Embryonic facial prominence (tissue), 1 donor: Measurements from ENCODE around the gene NGFR.

ENCODE experiments used
- DNase-seq: peaks from one replicate; pipeline ENCODE4 v3.0.0-alpha.2; 2016; ENCODE audit errors: extremely low spot score

The NGFR gene

DNA sequence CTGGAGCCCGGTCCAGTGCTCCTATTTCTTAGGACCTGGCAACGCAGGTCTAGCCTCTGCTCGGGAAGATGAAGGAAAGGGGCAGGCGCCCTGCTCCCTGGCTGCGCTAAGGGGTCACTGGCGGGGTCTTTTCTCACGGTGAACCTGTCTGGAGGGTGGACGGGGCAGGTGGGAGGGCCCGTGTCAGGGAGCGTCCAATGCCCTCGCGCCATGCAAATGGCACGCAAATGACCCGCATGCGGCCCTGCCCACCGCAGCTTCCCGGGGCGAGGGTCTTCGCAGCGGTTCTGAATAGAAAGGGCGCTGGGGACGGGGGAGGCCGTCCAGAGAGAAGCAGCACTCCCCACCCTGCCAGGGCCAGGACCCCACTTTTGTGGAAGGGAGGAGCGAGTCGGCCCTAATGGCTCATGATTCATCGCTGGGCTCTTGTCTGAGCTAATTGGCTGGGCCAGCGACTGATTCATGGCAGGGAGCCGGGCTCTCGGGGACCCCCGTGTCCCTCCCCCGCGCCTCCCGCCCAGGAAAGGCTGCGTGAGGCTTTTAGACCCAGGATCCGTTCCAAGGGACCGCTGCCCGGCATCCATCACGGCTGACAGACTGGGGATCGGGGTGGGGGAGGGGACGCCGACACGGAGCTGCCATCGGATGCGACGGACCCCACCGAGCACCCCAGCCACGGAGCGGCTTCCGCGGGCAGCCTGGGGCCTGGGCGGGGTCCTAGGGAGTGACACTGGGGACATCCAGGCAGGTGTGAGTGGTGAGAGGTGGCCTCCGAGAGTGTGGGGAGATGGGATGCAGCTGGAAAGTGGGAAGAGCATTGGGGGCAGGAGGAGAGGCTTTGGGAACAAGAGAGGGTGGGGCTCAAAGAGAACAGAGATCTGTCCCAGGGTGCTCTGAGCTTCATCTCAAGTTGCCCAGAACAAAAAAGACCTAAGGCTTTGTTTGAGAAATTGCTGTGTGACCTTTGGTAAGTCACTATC is 25.0 kb upstream of the NGFR start:
- no peak for DNase-seq

DNA sequence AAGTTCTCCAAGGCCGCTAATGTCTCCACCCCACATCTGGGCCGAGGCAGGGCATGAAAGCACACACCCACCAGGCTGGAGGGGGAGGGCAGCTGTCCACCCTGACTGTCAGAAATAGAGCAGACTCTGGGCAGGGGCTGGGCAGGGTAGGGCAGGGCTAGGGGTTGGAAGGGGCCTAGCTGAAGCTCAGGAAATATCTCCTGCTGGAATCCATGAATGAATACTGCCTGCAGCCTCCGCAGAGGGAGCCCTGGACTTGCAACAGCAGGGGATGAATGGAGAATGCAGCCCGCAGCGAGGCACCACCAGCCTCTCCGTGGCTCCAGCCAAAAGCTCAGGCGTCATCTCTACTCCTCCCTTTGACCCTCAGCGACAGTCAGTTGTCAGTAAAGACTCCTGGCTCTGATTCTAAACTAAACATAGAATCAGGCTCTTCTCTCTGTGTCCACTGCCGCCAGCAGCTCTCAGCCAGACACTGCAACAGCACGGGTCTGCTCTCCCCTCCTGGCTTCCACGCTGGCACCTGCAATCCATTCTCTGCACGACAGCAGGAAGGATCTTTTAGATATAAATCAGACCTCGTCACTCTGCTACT is 23.9 kb upstream of the NGFR start:
- DNase-seq = no peak

DNA sequence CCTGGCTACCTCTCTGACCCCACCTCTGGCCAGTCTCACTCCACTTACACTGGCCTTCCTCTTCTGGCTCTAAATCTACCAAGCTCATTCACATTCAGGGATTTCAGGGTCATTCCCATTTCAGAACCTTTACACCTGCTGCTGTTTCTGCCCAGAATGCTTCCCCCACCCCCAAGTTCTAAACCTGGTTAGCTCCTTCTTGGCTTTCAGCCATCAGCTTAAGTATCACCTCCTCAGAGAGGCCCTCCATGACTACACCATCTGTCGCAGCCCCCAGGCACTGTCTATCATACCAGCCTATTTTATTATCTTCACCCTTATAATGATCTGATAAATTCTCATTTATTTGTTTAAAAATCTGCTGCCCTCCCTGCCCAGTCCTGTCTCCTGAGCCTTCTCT is 23.3 kb upstream of the NGFR start:
- DNase-seq = no peak

DNA sequence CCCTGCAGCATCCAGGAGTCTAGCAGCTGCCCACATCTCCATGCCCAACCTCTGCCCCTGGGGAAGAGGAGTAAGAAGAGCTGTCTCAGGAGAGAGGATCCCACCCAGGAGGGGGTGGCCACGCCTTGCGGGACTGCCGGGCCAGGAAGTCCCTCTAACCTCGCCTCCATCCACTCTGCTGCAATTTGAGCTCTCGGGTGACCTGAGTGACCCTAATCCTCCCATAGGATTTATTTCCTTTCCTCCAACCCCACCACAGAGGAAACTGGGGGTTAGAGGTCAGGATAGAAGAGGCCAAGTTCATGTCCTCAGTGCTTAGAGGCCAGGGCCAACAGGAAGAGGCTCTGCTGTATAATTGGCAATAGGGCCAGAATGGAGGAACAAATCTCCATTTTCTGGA is 22.6 kb upstream of the NGFR start:
- no peak for DNase-seq

DNA sequence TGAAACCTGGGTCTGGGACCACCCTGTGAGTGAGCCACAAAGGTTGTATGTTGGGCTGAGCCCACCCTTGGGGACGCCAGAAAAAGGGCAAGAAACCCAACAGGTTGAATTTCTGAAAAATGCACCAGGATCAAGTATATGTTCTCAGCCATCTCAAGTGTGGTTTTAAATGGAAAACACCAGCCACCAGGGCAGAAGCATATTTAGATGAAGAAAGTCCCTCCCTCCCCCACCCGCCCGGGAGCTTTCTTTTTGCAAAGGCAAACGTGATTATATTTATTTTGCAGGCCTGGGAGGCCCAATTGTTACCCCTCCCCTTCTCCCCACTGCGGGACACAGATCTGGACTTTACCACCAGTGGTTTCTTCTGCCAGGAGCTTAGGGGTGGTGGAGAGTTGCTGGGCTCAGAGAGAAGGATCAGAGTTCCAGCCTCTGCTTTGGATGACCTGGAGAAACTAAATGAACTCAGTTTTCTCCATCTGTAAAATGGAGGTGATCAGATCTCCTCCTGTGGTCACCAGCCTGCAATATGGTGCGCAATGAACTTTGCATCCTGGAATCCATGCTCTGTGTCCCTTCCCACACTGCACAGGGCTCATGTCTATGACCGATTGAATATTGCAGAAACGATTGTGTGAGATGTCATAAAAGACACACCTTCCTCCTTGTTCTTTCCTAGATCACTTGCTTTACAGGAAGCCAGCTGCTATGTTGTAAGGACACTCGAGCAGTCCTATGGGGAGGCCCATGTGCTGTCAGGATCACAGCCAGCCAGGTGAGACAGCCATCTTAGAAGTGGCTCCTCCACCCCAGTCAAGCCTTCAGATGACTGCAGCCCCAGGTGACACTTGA is 21.0 kb upstream of the NGFR start:
- DNase-seq = no peak

DNA sequence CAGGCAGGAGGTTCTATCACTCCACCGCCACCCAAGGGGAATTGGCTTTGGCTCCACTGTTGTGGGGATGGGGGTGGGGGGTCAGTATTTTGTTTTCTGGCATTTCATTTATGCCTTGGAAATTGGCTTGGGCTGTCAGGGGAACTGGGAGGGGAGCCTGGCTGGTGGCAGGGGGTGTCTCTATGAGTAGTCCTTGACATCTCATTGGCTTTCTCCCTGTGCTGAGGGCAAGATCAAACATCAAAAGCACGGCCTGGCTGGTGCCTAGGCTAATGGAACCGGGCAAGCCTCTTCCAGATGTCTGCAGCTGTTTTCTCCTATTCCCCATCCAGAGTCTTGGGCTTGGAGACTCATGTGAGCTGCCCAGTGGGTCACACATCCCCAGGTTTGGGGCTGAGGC is 17.4 kb upstream of the NGFR start:
- no peak for DNase-seq

DNA sequence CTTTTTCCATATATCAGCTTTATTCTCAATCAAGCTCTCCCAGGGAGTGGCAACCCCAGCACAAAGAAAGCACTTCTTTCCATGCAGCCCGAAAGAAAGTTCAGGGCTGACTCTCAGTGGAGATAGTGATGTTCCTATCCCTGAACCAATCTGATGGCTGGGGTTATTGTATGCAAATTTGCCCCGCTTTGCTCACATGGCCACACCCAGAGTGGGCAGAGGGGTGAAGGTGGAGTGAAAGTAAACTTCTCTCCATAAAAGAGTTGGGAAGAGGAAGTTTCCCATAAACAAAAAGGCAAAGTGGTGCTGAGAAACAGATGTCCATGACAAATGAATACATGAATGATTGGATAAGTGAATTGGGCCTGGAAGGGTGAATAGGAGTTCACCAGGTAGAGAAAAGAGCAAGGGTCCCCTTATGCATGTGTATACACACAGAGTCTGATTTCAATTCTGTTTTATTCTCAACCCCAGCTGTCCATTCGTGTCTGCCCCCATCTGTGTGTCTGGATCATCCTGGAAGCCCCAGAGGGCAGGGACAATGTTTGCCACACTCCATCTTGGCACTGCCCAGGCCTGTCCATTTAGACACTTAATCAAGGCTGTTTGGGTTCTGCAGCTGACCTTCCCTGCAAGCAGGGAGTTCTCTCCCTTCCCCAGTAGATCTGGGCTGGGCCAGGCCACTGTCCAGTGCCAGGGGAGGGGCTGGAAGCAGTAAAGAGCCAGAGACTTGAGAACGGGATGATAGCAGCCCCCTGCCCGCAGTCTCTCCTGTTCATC is 14.1 kb upstream of the NGFR start:
- no peak for DNase-seq

DNA sequence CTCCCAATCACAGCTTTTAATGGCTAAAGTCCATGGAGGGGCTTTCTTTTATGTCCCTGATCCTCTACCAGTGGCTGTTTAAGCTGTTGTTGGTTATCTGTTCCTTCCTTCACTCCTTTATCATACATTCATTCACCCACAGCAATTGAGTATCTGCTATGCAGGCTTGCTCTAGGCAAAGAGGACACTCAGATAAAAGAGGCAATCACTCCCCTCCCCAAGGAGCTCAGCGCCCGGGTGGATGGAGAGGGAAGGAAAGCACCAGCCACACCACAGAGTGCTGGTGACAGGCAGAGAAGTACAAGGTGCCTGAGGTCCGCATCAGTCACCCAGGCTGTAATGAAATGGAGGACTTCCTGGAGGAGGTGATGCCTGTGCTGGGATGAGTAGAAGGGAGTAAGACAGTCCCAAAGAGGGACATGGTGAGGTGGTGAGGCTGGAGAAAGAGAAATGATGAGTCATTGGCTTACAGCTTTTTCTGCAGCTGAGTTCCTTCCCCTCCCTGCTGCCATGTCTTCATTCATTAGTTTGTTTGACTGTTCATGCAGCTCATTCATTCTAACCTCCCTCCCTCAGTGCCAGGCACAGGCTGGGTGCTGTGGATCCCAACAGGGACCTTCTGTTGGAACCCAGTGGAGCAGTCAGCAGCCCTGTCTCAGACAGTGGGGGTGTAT is 12.8 kb upstream of the NGFR start:
- DNase-seq = no peak

DNA sequence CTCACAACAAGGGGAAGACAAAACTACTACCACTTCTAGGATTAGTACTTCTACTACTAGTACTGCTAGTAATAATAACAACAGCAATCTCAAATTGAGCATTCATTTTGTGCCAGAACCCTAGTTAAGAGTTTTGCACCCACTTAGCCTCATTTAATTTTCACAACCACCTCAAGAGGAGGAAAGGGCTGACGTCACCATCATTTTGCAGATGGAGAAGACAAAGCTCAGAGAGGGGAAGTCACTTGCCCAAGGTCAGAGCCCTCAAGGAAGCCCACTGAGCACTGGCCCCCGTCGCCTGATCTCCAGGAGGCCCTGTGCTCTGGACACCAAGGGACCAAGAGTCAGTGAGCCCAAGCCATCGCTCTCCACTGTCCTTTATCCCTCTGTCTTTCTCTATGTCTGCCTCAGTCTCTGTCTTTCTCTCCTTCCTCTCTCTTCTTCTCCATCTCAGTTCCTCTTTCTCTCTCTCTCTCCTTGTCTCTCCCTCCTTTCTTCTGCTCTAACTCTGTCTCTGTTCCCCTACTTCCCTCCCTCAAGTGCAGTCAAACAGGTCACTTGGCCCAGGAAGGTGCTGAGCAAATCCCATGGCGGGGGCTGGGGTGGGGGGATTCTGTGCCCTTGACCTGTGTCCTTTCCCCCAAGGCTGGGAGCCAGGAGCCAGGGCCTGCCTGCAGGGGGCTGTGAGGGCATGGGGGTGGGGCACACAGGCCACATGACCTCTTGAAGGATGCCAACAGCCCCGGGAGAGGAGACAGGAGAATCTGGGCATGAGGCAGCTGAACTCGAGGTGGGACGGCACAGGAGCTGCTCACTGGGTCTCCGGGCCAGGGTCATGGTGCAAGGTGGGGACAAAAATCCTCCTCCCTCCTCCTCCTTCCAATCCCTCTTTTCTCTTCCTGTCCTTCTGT is 11.2 kb upstream of the NGFR start:
- no peak for DNase-seq

DNA sequence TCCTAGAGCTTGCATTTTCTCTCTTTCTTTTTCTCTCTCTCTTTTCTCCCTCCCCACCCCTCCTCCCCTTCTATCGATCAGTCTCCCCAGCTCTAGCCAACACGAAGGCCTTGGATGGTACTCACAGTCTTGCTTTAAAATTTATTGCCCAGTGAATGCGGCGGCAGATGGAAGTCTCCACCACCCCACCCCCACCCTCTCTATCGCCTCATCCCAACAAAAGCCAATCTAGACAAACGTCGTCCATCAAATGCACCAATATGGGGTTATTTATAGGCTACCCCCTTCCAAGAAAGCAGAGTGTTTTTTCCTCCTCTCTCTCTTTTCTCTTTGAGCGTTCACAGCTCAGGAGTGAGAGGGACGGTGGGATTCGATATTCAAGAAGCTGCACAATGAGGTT is 10.5 kb upstream of the NGFR start:
- no peak for DNase-seq

DNA sequence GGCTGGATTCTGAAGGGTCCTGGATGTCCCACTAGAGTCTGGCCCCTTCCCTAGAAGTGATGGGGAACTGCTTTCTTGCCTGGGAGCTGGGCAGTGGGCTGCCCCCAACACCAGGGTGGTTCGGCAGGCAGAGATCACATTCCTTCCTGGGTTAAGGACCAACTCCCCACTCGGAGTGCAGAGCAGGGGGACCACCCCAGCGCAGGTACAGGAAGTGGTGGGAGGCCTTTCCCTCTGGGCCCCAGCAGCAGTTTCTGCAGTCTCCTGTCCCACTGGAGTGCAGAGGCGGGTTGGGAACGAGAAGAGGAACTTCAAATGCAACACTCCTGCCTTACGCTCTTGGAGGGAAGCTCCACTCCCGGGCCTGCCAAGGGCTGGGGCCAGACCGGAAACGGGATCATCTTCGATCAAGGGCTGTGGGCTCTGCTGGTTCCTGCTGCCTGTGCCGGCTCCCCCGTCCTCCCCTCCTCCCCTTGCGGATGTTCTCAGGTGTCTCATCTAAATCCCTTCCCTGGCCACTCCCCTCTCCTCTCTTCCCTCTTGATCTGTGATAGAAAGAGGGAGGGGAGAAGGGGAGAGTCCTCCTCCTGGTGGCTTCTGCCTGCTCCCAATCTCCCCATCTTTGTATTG is 9.0 kb upstream of the NGFR start:
- DNase-seq = no peak

DNA sequence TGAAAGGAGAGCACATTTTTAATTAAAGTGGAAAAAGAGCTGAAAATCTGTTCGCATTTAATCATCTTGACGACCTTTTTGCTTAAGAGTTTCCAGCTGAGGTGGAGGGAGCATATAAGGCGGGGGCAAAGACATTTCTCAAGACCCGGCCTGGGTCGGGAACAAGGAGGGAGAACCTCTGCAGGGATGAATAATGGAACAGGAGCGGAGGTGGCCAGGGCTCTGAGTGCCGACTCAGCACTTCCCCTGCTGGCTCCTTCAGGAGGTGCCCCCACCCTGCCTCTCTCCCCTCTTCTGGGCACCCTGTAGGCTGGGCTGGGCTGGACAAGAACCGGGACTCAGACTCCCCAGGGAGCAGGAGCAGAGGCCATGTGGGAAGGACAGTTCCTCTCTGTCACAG is 7.9 kb upstream of the NGFR start:
- no peak for DNase-seq

DNA sequence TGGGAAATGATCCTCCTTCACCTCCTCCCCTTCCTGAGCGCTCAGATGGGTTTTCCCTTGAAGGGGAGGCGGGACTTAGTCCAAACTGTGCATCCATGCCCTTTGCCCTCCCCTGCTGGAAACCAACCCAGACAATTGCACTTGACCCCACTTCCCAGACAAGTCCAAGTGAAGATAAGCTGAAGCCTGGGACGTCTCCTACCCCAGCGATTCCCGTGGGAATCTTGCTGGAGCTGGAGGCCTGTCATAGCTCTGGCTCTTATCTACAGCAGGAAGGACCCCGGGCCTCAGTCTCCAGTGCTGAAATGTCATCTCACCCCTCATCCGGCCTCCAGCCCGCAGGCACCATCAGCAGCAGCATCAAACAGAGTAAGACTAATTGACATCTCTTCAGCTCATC is 6.5 kb upstream of the NGFR start:
- no peak for DNase-seq

DNA sequence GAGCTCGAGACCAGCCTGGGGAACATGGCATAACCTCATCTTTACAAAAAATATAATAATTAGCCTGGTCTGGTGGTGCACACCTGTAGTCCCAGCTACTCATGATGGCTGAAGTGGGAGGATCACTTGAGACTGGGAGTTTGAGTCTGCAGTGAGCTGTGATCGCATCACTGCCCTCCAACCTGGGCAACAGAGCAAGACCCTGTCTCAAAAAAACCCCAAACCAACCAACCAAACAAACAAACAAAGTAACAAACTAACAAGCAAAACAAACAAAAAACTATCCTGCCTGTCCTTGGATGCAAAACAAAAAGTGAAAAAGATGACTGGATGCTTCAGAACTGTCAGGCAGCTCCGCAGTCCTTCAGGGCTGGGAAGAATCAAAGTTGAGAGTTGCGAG is 5.7 kb upstream of the NGFR start:
- no peak for DNase-seq

DNA sequence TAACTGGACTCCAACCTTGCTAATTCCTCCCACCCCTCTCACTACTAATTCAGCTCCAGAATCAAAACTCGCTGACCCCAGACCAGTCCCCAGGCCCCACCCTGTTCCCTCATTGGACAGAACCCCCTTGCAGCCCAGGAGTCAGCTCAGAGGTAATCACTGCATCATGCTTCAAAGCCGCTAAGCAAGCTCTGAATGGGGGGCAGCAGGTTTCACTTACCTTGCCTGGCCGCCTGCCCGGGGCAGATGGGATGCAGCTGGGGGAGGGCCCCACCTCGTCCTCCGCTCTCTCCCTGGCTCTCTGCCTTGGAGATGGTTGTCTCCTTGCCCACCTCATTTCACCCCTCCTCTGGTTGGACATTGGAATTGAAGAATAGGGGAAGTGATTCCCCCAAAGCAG is 4.8 kb upstream of the NGFR start:
- DNase-seq = no peak

DNA sequence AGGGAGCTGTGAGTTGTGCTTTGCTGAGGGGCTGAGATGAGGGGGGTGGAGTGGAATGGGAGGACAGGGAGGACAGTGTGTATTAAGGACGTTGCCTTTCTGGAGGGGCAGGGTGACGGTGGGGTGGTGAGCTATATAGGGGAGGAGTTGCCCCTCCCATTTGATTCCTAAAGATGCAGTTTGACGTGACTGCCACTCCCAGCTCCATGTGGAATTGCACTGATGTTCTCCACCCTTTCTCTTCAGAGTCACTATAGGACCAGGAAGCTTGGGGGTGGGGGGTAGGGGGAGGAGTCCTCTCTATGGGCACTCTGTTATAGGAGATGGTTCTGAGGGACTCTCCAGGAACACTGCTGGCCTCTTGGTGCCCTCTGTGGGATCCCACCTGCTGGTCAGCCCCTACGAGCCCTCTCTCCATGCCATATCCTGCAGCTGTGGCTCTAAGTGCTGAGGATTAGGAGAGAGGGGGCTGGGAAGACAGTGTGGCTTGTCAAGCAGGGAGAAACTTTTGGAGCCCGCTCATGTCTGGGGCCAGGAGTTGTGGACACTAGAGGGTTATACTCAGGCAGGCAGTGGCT is 3.8 kb upstream of the NGFR start:
- no peak for DNase-seq

DNA sequence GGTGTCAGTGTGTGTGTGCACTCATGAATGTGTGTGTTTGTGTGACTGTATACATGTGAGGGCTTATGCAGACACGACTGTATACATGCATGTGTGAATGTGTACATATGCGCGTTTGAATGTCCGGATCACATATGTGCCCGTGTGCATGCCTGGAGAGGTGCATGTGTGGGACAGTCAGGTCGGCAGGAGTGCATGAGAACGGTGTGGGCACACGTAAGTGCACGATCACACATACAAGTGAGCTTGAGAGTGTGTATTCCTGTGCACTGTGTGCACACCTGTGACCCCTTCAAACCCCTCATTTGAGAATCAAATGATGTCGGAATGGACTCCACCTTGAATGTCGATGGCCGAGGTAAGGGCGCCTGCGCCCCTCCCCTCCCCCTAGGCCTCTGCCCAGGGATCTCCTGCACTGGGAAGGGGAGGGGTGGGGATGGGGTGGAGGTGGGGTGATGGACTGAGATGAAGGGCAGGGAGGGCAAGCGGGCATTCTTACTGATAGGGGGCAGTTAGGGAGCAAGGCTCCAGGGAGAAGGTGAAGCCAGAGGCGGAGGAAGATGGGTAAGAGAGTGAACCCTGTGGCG is 601 bp upstream of the NGFR start:
- DNase-seq = no peak

DNA sequence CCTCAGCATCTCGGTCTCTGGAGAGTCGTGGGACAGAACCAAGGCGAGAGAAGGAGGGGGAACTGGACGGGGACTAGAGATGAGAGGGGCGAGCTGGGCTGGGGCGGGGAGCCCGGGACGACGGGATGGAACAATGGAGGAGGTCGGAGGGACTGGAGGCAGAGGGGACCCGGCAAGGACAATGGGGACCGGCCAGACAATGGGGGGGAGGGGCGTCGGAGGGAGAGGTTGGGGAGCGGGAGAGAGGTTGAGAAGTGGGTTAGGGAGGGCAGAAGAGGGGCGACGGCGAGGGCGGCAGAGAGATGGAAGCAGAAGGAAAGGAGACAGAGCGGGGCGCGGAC is 719 bp downstream of the NGFR start:
- no peak for DNase-seq
